K562 (cell line): ENCODE results near the gene CEACAM8.

Experiments
- CC2D1A ChIP-seq: fragments of 450-650 bp; IDR thresholded peaks from 2 replicates; pipeline ENCODE4 v1.6.1; 2017; ENCODE audit warnings: mild to moderate bottlenecking
- EHMT2 ChIP-seq: fragments of 450-650 bp; IDR thresholded peaks from 2 replicates; pipeline ENCODE4 v1.6.1; 2018; ENCODE audit warnings: antibody characterized with exemption
- EZH2 ChIP-seq: IDR thresholded peaks from 2 replicates; pipeline ENCODE4 v1.6.1; 2012; ENCODE audit warnings: low read depth, mild to moderate bottlenecking, inconsistent platforms, low read length, borderline replicate concordance
- FOXK2 ChIP-seq, 2 experiments: fragments of 450-650 bp; IDR thresholded peaks in 1 of 2; conservative IDR thresholded peaks in 1 of 2; 2 replicates each; pipeline ENCODE4 v1.6.1; 2016; ENCODE audit warnings: low read depth in 2 of 2, mild to moderate bottlenecking in 1 of 2
- HNRNPK ChIP-seq: fragments of 200-400 bp; formaldehyde crosslinking; IDR thresholded peaks from one replicate; pipeline ENCODE4 v1.6.1; 2018; ENCODE audit warnings: mild to moderate bottlenecking, low read depth, low read length; ENCODE audit not compliant: poor library complexity, severe bottlenecking
- MEF2D ChIP-seq: conservative IDR thresholded peaks from 2 replicates; pipeline ENCODE4 v1.6.1; 2016; ENCODE audit warnings: low read depth, missing genetic modification characterization, missing compliant biosample characterization
- NR2C1 ChIP-seq, 2 experiments: fragments of 450-650 bp; IDR thresholded peaks; 2 replicates each; pipeline ENCODE4 v1.6.1; 2017; ENCODE audit warnings: mild to moderate bottlenecking in 2 of 2, antibody characterized with exemption in 1 of 2, inconsistent platforms in 1 of 2, missing compliant biosample characterization in 1 of 2, missing genetic modification characterization in 1 of 2
- NR3C1 ChIP-seq: sonication (generic); formaldehyde crosslinking; IDR thresholded peaks from 2 replicates; pipeline ENCODE4 v1.8.1; 2022; ENCODE audit warnings: missing genetic modification reagents
- SMARCA5 ChIP-seq: fragments of 450-650 bp; IDR thresholded peaks from 2 replicates; pipeline ENCODE4 v1.6.1; 2016
- TCF7L2 ChIP-seq: fragments of 150-350 bp; IDR thresholded peaks from 2 replicates; pipeline ENCODE4 v1.6.1; 2016; ENCODE audit warnings: low read depth, mild to moderate bottlenecking, low read length, moderate library complexity
- TF ChIP-seq, protein P1 (sequence below), 3 experiments: IDR thresholded peaks in 2 of 3; conservative IDR thresholded peaks in 1 of 3; 2 replicates each; pipeline ENCODE4 v1.5.1; 2011 to 2012; ENCODE audit warnings: low read length in 3 of 3, mild to moderate bottlenecking in 3 of 3, control low read depth in 2 of 3, improper control_type of control experiment in 1 of 3, inconsistent platforms in 1 of 3, low read depth in 1 of 3, mixed read lengths in 1 of 3, moderate library complexity in 1 of 3; ENCODE audit not compliant: insufficient read depth in 2 of 3
- TF ChIP-seq, protein P2 (sequence below): sonication (generic); formaldehyde crosslinking; IDR thresholded peaks from 2 replicates; pipeline ENCODE4 v1.8.1; 2023; ENCODE audit warnings: mild to moderate bottlenecking, missing genetic modification reagents
- TF ChIP-seq, protein P3 (sequence below): fragments of 450-650 bp; formaldehyde crosslinking; IDR thresholded peaks from 2 replicates; pipeline ENCODE4 v1.4.0; 2020; ENCODE audit warnings: mild to moderate bottlenecking, moderate library complexity

DNA sequence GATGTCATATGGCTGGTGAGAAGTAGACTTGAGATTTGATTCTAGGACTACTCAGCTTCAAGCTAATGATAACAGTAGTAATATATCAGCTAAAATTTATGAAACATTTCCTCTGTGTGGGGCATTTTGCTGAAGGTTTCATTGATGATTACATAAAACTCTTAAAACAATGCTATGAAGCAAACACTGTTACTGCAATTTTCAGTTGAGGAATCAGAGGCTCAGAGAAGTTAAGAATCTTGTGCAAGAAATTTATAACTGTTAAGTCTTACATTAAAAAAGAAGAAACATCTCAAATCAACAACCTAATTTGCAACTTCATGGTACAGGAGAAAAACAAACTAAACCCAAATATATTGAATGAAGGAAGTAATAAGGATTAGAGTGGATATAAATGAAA lies 10.3 kb downstream of the CEACAM8 start:
- TF ChIP-seq HNRNPK (no peak), EZH2 (no peak), TCF7L2 (no peak), NR2C1 (IDR thresholded peaks at IDR 0.05) (no peak), NR2C1 (tag; IDR thresholded peaks at IDR 0.05) (no peak), EHMT2 (no peak), FOXK2 (conservative IDR thresholded peaks at IDR 0.05 in 1 of 2, IDR thresholded peaks at IDR 0.05 in 1 of 2; ENCODE audit: low read depth in 2 of 2) (no peak), NR3C1 (CRISPR knock-in tag) (no peak), CC2D1A (no peak), SMARCA5 (no peak), MEF2D (tag) (no peak)
- TF ChIP-seq, protein P1, sequence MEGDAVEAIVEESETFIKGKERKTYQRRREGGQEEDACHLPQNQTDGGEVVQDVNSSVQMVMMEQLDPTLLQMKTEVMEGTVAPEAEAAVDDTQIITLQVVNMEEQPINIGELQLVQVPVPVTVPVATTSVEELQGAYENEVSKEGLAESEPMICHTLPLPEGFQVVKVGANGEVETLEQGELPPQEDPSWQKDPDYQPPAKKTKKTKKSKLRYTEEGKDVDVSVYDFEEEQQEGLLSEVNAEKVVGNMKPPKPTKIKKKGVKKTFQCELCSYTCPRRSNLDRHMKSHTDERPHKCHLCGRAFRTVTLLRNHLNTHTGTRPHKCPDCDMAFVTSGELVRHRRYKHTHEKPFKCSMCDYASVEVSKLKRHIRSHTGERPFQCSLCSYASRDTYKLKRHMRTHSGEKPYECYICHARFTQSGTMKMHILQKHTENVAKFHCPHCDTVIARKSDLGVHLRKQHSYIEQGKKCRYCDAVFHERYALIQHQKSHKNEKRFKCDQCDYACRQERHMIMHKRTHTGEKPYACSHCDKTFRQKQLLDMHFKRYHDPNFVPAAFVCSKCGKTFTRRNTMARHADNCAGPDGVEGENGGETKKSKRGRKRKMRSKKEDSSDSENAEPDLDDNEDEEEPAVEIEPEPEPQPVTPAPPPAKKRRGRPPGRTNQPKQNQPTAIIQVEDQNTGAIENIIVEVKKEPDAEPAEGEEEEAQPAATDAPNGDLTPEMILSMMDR (IDR thresholded peaks at IDR 0.05 in 2 of 3, conservative IDR thresholded peaks at IDR 0.05 in 1 of 3; ENCODE audit: insufficient read depth in 2 of 3, low read depth in 1 of 3, low read length in 3 of 3): no peak
- TF ChIP-seq, protein P2, sequence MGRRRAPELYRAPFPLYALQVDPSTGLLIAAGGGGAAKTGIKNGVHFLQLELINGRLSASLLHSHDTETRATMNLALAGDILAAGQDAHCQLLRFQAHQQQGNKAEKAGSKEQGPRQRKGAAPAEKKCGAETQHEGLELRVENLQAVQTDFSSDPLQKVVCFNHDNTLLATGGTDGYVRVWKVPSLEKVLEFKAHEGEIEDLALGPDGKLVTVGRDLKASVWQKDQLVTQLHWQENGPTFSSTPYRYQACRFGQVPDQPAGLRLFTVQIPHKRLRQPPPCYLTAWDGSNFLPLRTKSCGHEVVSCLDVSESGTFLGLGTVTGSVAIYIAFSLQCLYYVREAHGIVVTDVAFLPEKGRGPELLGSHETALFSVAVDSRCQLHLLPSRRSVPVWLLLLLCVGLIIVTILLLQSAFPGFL (CRISPR knock-in tag): no peak
- TF ChIP-seq, protein P3, sequence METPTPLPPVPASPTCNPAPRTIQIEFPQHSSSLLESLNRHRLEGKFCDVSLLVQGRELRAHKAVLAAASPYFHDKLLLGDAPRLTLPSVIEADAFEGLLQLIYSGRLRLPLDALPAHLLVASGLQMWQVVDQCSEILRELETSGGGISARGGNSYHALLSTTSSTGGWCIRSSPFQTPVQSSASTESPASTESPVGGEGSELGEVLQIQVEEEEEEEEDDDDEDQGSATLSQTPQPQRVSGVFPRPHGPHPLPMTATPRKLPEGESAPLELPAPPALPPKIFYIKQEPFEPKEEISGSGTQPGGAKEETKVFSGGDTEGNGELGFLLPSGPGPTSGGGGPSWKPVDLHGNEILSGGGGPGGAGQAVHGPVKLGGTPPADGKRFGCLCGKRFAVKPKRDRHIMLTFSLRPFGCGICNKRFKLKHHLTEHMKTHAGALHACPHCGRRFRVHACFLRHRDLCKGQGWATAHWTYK (CRISPR knock-in tag): no peak
